Measurements from ENCODE around the gene MEA1.

MEA1 gene

DNA sequence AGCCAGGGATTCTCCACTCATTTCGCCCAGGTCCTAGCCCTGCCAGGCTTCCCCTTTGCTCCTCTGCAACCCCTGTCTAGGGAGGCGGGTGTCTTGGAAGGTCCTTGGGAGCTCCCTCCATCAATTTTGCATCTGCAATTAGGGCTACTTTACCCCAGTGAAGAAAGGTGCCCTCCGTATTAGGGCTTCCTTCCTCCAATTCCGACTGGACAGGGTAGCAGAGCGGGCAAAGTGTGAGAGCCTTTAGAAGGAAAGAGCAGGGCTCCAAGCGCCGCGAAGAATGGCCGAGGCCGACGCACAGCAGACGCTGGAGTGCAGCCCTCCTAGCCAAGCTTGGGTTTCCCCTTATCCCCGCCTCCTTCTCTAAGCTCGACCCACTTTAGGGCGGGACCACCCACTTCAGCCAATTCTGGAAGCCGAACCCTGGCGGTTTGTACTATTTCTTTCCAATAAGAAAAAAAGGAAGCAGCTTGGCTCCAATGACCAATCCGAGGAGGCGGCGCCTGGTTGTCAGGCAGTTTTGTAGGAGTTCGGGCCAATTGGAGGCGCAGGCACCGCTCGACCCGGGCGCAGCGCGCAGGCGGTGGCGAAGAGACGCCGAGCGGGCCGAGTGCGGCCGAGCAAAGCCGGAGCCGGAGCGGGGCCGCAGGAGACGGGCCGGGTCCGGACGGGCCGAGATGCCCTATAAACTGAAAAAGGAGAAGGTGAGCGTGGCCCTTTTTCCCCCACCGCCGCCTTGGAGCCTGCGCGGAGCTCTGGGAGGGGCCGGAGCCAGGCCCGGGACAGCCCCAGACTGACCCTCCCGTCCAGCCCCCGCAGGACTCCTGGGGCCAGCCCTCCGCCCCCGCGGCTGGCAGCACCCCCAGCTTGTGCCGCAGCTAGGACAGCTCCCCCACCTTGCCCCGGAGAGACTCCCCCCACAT lies 29.5 kb downstream of the MEA1 start, which contains the start of gene PPP2R5D:
TSS of gene PPP2R5D (plus strand) at position 570 of the 923 bp plus-strand sequence. CDS start at position 678, 108 bp downstream.
- H3K4me3 ChIP-seq (ENCODE audit: low read length) = peak within 1 kb of the TSS; percentile 90
- TF ChIP-seq EZH2phosphoT487 (IDR thresholded peaks at IDR 0.05; ENCODE audit: low read depth) = no peak
- TF ChIP-seq, protein P1, sequence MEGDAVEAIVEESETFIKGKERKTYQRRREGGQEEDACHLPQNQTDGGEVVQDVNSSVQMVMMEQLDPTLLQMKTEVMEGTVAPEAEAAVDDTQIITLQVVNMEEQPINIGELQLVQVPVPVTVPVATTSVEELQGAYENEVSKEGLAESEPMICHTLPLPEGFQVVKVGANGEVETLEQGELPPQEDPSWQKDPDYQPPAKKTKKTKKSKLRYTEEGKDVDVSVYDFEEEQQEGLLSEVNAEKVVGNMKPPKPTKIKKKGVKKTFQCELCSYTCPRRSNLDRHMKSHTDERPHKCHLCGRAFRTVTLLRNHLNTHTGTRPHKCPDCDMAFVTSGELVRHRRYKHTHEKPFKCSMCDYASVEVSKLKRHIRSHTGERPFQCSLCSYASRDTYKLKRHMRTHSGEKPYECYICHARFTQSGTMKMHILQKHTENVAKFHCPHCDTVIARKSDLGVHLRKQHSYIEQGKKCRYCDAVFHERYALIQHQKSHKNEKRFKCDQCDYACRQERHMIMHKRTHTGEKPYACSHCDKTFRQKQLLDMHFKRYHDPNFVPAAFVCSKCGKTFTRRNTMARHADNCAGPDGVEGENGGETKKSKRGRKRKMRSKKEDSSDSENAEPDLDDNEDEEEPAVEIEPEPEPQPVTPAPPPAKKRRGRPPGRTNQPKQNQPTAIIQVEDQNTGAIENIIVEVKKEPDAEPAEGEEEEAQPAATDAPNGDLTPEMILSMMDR (IDR thresholded peaks at IDR 0.05; ENCODE audit: low read depth, low read length) = no peak
- H3K27me3 ChIP-seq (ENCODE audit: low read depth, low read length) = no peaks in the 10 kb centered on the region
- peaks cover 16% of the 10 kb centered on the region for H3K4me1 ChIP-seq (ENCODE audit: low read length)
- H2AFZ ChIP-seq (ENCODE audit: low read depth, low read length) = peak within 1 kb of the TSS; percentile 90
- no peaks in the 10 kb centered on the region for H3K9me3 ChIP-seq (ENCODE audit: insufficient read depth, low read length)
- 0 out of 2 replicates have a peak, but pooled peaks cover 4% of the 10 kb centered on the region for H4K20me1 ChIP-seq (ENCODE audit: insufficient read depth, low read length)
- peak within 1 kb of the TSS; percentile 97 for H3K4me2 ChIP-seq (ENCODE audit: low read length)
- H3K36me3 ChIP-seq (replicated peaks; ENCODE audit: low read depth, low read length) = peaks cover 18% of the 10 kb centered on the region
- H3K79me2 ChIP-seq (ENCODE audit: low read length) = peaks cover 23% of the 10 kb centered on the region
- peak within 1 kb of the TSS; percentile 40 for H3K27ac ChIP-seq (ENCODE audit: low read length)
- H3K9ac ChIP-seq (ENCODE audit: low read length) = peak within 1 kb of the TSS; percentile 93

DNA sequence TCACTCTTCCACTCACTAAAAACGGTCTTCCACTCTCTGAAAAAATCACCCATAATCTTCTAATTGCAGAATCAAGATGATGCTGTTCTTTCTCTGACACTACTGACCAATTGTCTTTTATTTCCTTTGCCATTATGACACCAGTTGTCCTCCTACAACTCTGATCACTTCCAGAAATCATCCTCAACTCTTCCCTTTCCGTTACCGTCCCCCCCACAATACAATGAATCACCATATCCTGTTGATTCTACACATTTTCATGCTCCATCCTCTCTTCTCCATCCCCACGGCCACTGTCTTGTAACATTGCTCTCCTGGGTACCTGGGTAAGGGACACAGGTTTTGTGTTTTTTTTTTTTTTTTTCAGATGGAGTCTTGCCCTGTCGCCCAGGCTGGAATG lies 31.9 kb downstream of the MEA1 start:
- H3K27ac ChIP-seq (ENCODE audit: low read length) = no peak overlapping the region

DNA sequence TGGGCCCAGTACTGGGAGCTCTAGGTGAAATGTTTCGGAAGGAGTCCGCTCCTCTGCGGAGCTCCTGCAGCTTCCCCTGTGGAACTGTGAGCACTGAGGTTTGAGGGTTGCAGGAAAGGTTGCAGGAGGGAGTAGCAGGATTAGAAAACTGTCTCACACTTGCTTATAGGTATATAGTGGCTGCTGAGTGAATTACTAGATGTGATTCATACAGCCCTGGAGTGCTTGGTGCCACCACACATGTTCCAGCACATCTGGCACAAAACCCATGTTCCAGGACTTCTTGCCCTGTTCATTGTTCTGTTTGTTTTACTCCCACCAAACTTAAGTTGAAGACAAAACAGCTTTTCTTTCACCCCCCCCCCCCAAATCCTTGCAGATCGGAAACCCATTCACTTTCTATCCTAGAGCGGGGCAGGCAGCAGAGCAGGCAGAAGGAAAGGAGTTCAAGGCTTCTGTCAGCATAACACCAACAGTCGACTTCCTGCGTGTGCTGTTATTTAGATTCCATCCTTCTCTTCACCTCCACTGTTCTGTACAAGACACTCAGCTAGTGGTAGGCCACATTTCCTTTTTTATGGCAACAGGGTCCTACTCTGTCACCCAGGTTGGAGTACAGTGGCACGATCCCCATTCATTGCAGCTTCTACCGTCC lies 34.1 kb downstream of the MEA1 start:
- H3K27ac ChIP-seq (ENCODE audit: low read length) = peak overlapping the region; percentile 76
- peak overlapping the region; percentile 93 for H3K9ac ChIP-seq (ENCODE audit: low read length)
- no peaks in the 10 kb centered on the region for H3K9me3 ChIP-seq (ENCODE audit: insufficient read depth, low read length)
- peak overlapping the region; percentile 96 for H3K4me2 ChIP-seq (ENCODE audit: low read length)
- H2AFZ ChIP-seq (ENCODE audit: low read depth, low read length) = peak overlapping the region; percentile 96
- peaks cover 7% of the 10 kb centered on the region for H3K36me3 ChIP-seq (replicated peaks; ENCODE audit: low read depth, low read length)
- peaks cover 19% of the 10 kb centered on the region; the same call in 1 of the 2 replicates for H3K4me1 ChIP-seq (ENCODE audit: low read length)
- H4K20me1 ChIP-seq (ENCODE audit: insufficient read depth, low read length) = no peaks in the 10 kb centered on the region
- no peak for TF ChIP-seq EZH2phosphoT487 (IDR thresholded peaks at IDR 0.05; ENCODE audit: low read depth)
- H3K27me3 ChIP-seq (ENCODE audit: low read depth, low read length) = no peaks in the 10 kb centered on the region
- peak overlapping the region; percentile 91 for H3K4me3 ChIP-seq (ENCODE audit: low read length)
- H3K79me2 ChIP-seq (ENCODE audit: low read length) = peaks cover 28% of the 10 kb centered on the region

More for the DNA sequence above, 31.9 kb downstream of the MEA1 start:
- no peak overlapping the region for H3K9ac ChIP-seq (ENCODE audit: low read length)
- peaks cover 24% of the 10 kb centered on the region for H3K4me1 ChIP-seq (ENCODE audit: low read length)
- H3K9me3 ChIP-seq (ENCODE audit: insufficient read depth, low read length) = no peaks in the 10 kb centered on the region
- no peaks in the 10 kb centered on the region for H4K20me1 ChIP-seq (ENCODE audit: insufficient read depth, low read length)
- TF ChIP-seq, protein P1 (IDR thresholded peaks at IDR 0.05; ENCODE audit: low read depth, low read length) = no peak
- no peak for TF ChIP-seq EZH2phosphoT487 (IDR thresholded peaks at IDR 0.05; ENCODE audit: low read depth)
- no peak overlapping the region for H3K4me3 ChIP-seq (ENCODE audit: low read length)
- H3K4me2 ChIP-seq (ENCODE audit: low read length) = no peak overlapping the region
- H2AFZ ChIP-seq (ENCODE audit: low read depth, low read length) = no peak overlapping the region
- H3K79me2 ChIP-seq (ENCODE audit: low read length) = peaks cover 45% of the 10 kb centered on the region
- H3K36me3 ChIP-seq (replicated peaks; ENCODE audit: low read depth, low read length) = peaks cover 6% of the 10 kb centered on the region
- no peaks in the 10 kb centered on the region for H3K27me3 ChIP-seq (ENCODE audit: low read depth, low read length)

DNA sequence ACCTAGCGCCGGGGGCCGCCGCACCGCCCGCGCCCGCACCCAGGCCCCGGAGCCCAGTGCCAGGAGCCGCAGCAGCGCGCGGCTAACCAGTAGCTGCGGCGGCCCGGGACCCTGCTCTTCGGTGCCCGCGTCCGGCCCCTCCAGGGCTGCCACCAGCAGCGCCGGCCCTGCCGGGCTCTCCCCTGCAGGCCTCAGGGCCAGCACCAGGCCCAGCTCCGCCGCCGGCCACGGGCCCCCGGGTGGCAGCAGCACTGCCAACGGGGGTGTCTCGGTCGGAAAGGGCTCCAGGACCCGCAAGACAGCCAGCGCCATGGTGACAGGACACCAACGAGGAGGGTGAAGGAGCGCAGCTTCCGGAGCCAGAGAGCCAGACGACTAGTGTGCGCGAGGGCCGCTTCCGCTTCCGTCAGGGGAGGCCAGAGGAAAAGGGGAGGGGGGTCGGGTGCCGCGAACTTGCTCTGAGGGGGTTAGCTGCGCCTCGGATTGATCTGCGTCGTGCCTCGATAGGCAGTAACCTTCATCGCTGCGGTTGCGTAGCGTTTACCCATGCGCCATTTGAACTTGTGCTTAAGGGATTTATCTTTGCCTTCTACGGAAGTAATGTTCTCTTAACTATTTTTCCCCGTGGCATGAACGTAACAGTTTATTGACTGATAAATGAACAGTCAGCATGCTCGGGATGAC lies 34.8 kb downstream of the MEA1 start, which contains the start of gene PEX6:
TSS of gene PEX6 (minus strand) at position 343 of the 684 bp plus-strand sequence. CDS start at position 312, 31 bp downstream.
- Histone ChIP-seq H3K27me3 (ENCODE audit: low read depth, low read length) (no peaks in the 10 kb centered on the region), H3K9ac (ENCODE audit: low read length) (peak within 1 kb of the TSS; percentile 93), H3K4me2 (ENCODE audit: low read length) (peak within 1 kb of the TSS; percentile 96), H4K20me1 (ENCODE audit: insufficient read depth, low read length) (no peaks in the 10 kb centered on the region), H3K27ac (ENCODE audit: low read length) (peak within 1 kb of the TSS; percentile 76), H3K9me3 (ENCODE audit: insufficient read depth, low read length) (no peaks in the 10 kb centered on the region), H2AFZ (ENCODE audit: low read depth, low read length) (peak within 1 kb of the TSS; percentile 96), H3K4me3 (ENCODE audit: low read length) (peak within 1 kb of the TSS; percentile 91), H3K4me1 (ENCODE audit: low read length) (peaks cover 19% of the 10 kb centered on the region; the same call in 1 of the 2 replicates), H3K36me3 (replicated peaks; ENCODE audit: low read depth, low read length) (peaks cover 8% of the 10 kb centered on the region), H3K79me2 (ENCODE audit: low read length) (peaks cover 26% of the 10 kb centered on the region)
- no peak for TF ChIP-seq EZH2phosphoT487 (IDR thresholded peaks at IDR 0.05; ENCODE audit: low read depth)
